IMR-90 (cell line): ENCODE measurements around the gene KLC3. TPM values are rescaled to one million over a fixed set of nuclear protein-coding genes. Genes with fewer than 3 reads are reported as not detected.

Source experiments
- ATAC-seq: fragments of 200-7000 bp; cut with Tn5 transposase; 2 replicates; pipeline ENCODE4 v1.9.1; 2020; ENCODE audit warnings: low read depth, mild to moderate bottlenecking, moderate library complexity
- Bru-seq: library from RNA; stranded (reverse); fragments of 400-500 nt; gene quantifications from one replicate; lab custom pipeline; 2021; lab: Mats Ljungman, UMichigan
- BruChase-seq, 2 experiments: library from RNA; stranded (reverse); fragments of 400-500 nt; gene quantifications; one replicate each; lab custom pipeline; 2021; lab: Mats Ljungman, UMichigan
- BruUV-seq: library from RNA; stranded (reverse); fragments of 400-500 nt; replicated peaks from 2 replicates; lab custom pipeline; 2021; lab: Mats Ljungman, UMichigan
- CTCF ChIA-PET: fragments of 300-600 bp; formaldehyde crosslinking; extraction: SDS; loops from one replicate; lab custom pipeline; 2021; ENCODE audit warnings: antibody characterized with exemption; lab: Yijun Ruan, JAX
- POLR2A ChIA-PET: fragments of 300-600 bp; sonication (Branson Sonifier 250); formaldehyde crosslinking; loops from one replicate; lab custom pipeline; 2022; ENCODE audit warnings: antibody characterized with exemption; ENCODE audit not compliant: unreplicated experiment; lab: Charles Lee
- DNase-seq: peaks from one replicate; pipeline ENCODE4 v3.0.0; 2013
- H2AFZ ChIP-seq: replicated peaks from 2 replicates; pipeline ENCODE3; 2013; ENCODE audit warnings: low read length, mild to moderate bottlenecking; ENCODE audit not compliant: poor library complexity
- H2AK5ac ChIP-seq: 2 replicates; pipeline ENCODE4 v1.6.1; 2013; ENCODE audit warnings: low read depth, low read length, inconsistent platforms
- H2AK9ac ChIP-seq: replicated peaks from 2 replicates; pipeline ENCODE3; 2013; ENCODE audit warnings: mild to moderate bottlenecking, low read depth, low read length, moderate library complexity; ENCODE audit not compliant: poor library complexity
- H2BK120ac ChIP-seq: 2 replicates; pipeline ENCODE4 v1.6.1; 2013; ENCODE audit warnings: low read depth, low read length, inconsistent platforms
- H2BK15ac ChIP-seq: 3 replicates; pipeline ENCODE4 v1.6.1; 2013; ENCODE audit warnings: low read depth, low read length, inconsistent platforms
- H2BK20ac ChIP-seq: 2 replicates; pipeline ENCODE4 v1.6.1; 2013; ENCODE audit warnings: low read depth, mild to moderate bottlenecking, inconsistent platforms, low read length, moderate library complexity
- H2BK5ac ChIP-seq: 2 replicates; pipeline ENCODE4 v1.6.1; 2013; ENCODE audit warnings: mild to moderate bottlenecking, low read depth, low read length, inconsistent platforms; ENCODE audit not compliant: poor library complexity, severe bottlenecking
- H3K14ac ChIP-seq: replicated peaks from 2 replicates; pipeline ENCODE4 v1.6.1; 2013; ENCODE audit warnings: low read depth, low read length, inconsistent platforms
- H3K18ac ChIP-seq: 2 replicates; pipeline ENCODE4 v1.6.1; 2013; ENCODE audit warnings: low read depth, low read length, control low read depth
- H3K23ac ChIP-seq: 2 replicates; pipeline ENCODE4 v1.6.1; 2013; ENCODE audit warnings: low read depth, low read length, inconsistent platforms
- H3K27ac ChIP-seq: 2 replicates; pipeline ENCODE4 v1.5.1; 2013; ENCODE audit warnings: mild to moderate bottlenecking, control low read depth, low read length; ENCODE audit not compliant: insufficient read depth
- H3K27me3 ChIP-seq: 2 replicates; pipeline ENCODE4 v1.6.1; 2013; ENCODE audit warnings: low read length; ENCODE audit not compliant: control insufficient read depth, insufficient read depth
- H3K36me3 ChIP-seq: 2 replicates; pipeline ENCODE4 v1.6.1; 2013; ENCODE audit warnings: low read length, mixed read lengths; ENCODE audit not compliant: control insufficient read depth, insufficient read depth
- H3K4ac ChIP-seq: 2 replicates; pipeline ENCODE4 v1.6.1; 2013; ENCODE audit warnings: low read depth, low read length, inconsistent platforms
- H3K4me1 ChIP-seq: 2 replicates; pipeline ENCODE4 v1.6.1; 2013; ENCODE audit warnings: low read length, mixed read lengths; ENCODE audit not compliant: control insufficient read depth, insufficient read depth
- H3K4me2 ChIP-seq: 2 replicates; pipeline ENCODE4 v1.6.1; 2013; ENCODE audit warnings: low read depth, mild to moderate bottlenecking, control low read depth, low read length, moderate library complexity
- H3K4me3 ChIP-seq: 2 replicates; pipeline ENCODE4 v1.5.1; 2013; ENCODE audit warnings: low read depth, mild to moderate bottlenecking, control low read depth, low read length, moderate library complexity; ENCODE audit not compliant: insufficient read depth
- H3K56ac ChIP-seq: 2 replicates; pipeline ENCODE4 v1.6.1; 2013; ENCODE audit warnings: low read length, inconsistent platforms; ENCODE audit not compliant: insufficient read depth; ENCODE audit errors: extremely low read depth
- H3K79me1 ChIP-seq, 2 experiments: 2 replicates each; pipeline ENCODE4 v1.6.1; 2013; ENCODE audit warnings: low read length in 2 of 2, inconsistent platforms in 1 of 2, low read depth in 1 of 2
- H3K9ac ChIP-seq: 2 replicates; pipeline ENCODE4 v1.6.1; 2013; ENCODE audit warnings: low read depth, low read length, control low read depth
- H3K9me1 ChIP-seq: 2 replicates; pipeline ENCODE4 v1.6.1; 2013; ENCODE audit warnings: low read length, inconsistent platforms; ENCODE audit not compliant: insufficient read depth
- H3K9me3 ChIP-seq: 2 replicates; pipeline ENCODE4 v1.6.1; 2013; ENCODE audit warnings: low read length; ENCODE audit not compliant: control insufficient read depth, insufficient read depth
- H4K20me1 ChIP-seq: 2 replicates; pipeline ENCODE4 v1.6.1; 2013; ENCODE audit warnings: low read length, inconsistent platforms; ENCODE audit not compliant: insufficient read depth
- H4K5ac ChIP-seq: 2 replicates; pipeline ENCODE4 v1.6.1; 2013; ENCODE audit warnings: mild to moderate bottlenecking, low read depth, low read length, control low read depth
- H4K8ac ChIP-seq, 2 experiments: 2 replicates each; pipeline ENCODE4 v1.6.1; 2013; ENCODE audit warnings: low read depth in 2 of 2, low read length in 2 of 2, control low read depth in 1 of 2, inconsistent platforms in 1 of 2
- H4K91ac ChIP-seq: 2 replicates; pipeline ENCODE4 v1.6.1; 2013; ENCODE audit warnings: low read depth, low read length, inconsistent platforms; ENCODE audit not compliant: insufficient read depth
- BHLHE40 ChIP-seq: fragments of 150-350 bp; IDR thresholded peaks from 2 replicates; pipeline ENCODE4 v1.6.1; 2016; ENCODE audit warnings: mild to moderate bottlenecking, low read depth, low read length
- CEBPB ChIP-seq: IDR thresholded peaks from 2 replicates; pipeline ENCODE4 v1.6.1; 2012; ENCODE audit warnings: low read depth, low read length, improper control_type of control experiment
- CHD1 ChIP-seq: IDR thresholded peaks from 2 replicates; pipeline ENCODE4 v1.6.1; 2012; ENCODE audit warnings: low read depth, low read length, improper control_type of control experiment
- CTCF ChIP-seq: conservative IDR thresholded peaks from 2 replicates; pipeline ENCODE4 v1.5.1; 2012; ENCODE audit warnings: mild to moderate bottlenecking, low read depth, low read length, improper control_type of control experiment
- ELK1 ChIP-seq: fragments of 150-350 bp; IDR thresholded peaks from 2 replicates; pipeline ENCODE4 v1.6.1; 2016; ENCODE audit warnings: low read depth, mild to moderate bottlenecking, low read length, moderate library complexity, borderline replicate concordance
- FOS ChIP-seq: fragments of 150-350 bp; IDR thresholded peaks from 2 replicates; pipeline ENCODE4 v1.6.1; 2016; ENCODE audit warnings: low read depth, low read length
- MAFK ChIP-seq: IDR thresholded peaks from 2 replicates; pipeline ENCODE4 v1.6.1; 2012; ENCODE audit warnings: low read depth, low read length, improper control_type of control experiment
- MAZ ChIP-seq: IDR thresholded peaks from 2 replicates; pipeline ENCODE4 v1.6.1; 2012; ENCODE audit warnings: low read depth, mild to moderate bottlenecking, low read length, improper control_type of control experiment, moderate library complexity, borderline replicate concordance
- MXI1 ChIP-seq: IDR thresholded peaks from 2 replicates; pipeline ENCODE4 v1.6.1; 2012; ENCODE audit warnings: low read depth, mild to moderate bottlenecking, low read length, moderate library complexity, borderline replicate concordance
- NFE2L2 ChIP-seq: fragments of 150-350 bp; IDR thresholded peaks from 2 replicates; pipeline ENCODE4 v1.6.1; 2016; ENCODE audit warnings: low read depth, mild to moderate bottlenecking, low read length
- POLR2A ChIP-seq: IDR thresholded peaks from 2 replicates; pipeline ENCODE4 v1.6.1; 2012; ENCODE audit warnings: mild to moderate bottlenecking, low read depth, low read length
- RAD21 ChIP-seq: IDR thresholded peaks from 2 replicates; pipeline ENCODE4 v1.6.1; 2012; ENCODE audit warnings: low read length, improper control_type of control experiment
- RFX5 ChIP-seq: IDR thresholded peaks from 2 replicates; pipeline ENCODE4 v1.8.0; 2012; ENCODE audit warnings: low read depth, mild to moderate bottlenecking, low read length, moderate library complexity
- SMC3 ChIP-seq: fragments of 150-350 bp; IDR thresholded peaks from 2 replicates; pipeline ENCODE4 v1.6.1; 2016; ENCODE audit warnings: low read depth, mild to moderate bottlenecking, antibody characterized with exemption, low read length, moderate library complexity
- WGBS, 2 experiments: methylation state at CpG; one replicate each; pipeline versions ENCODE4 v1.1.5 to v1.1.7; 2013; ENCODE audit warnings: missing lambda C conversion rate in 2 of 2; ENCODE audit not compliant: insufficient read length in 1 of 2; ENCODE audit errors: extremely low coverage in 2 of 2; 5-methylcytosine and 5-hydroxymethylcytosine counted together
- dilution Hi-C: fragments of 300-500 bp; cut with HindIII; formaldehyde crosslinking; loops from one replicate; pipeline ENCODE4 v1.14.3; 2018; ENCODE audit warnings: low sequenced_read_pairs; ENCODE audit not compliant: unreplicated experiment
- in situ Hi-C: fragments of 300-500 bp; cut with MboI; formaldehyde crosslinking; loops from 3 replicates; pipeline ENCODE4 v1.14.3; 2019; ENCODE audit warnings: low sequenced_read_pairs, inconsistent platforms, mixed read lengths
- intact Hi-C: fragments of 100-400 bp; cut with micrococcal nuclease; formaldehyde crosslinking; loops from 2 replicates; pipeline ENCODE4 v1.10.0; 2022
- long read RNA-seq: library from polyadenylated mRNA; unstranded; transcript quantifications from one replicate; pipeline ENCODE4 v2.0.0, GENCODE V29; 2021; ENCODE audit not compliant: unreplicated experiment
- polyA plus RNA-seq, 3 experiments: library from polyadenylated mRNA; depleted of rRNA; stranded (reverse); fragments of >200 nt; gene quantifications; 2 replicates each; pipeline ENCODE4 v1.2.3, GENCODE V29; 2012; ENCODE audit warnings: low replicate concordance in 1 of 3
- total RNA-seq: library from RNA; depleted of rRNA; stranded (reverse); fragments of >200 nt; gene quantifications from 2 replicates; pipeline ENCODE4 v1.2.3, GENCODE V29; 2012; rRNA removed

The KLC3 gene
- total RNA-seq (under 0.01 and 0.18 TPM in 2 replicates), polyA plus RNA-seq (2012; rRNA removed) (0.09 and 0.14 TPM in 2 replicates), Bru-seq, nascent RNA (not detected), BruChase-seq, experiment 1, labeled RNA remaining after a 6-hour chase (percentile 22 among the genes with signal in this experiment), BruChase-seq, experiment 2, labeled RNA remaining after a 2-hour chase (percentile 11 among the genes with signal in this experiment)
- polyA plus RNA-seq (2012; cell fraction: cytosol; rRNA removed): 0.19 and 0.22 TPM in 2 replicates
- polyA plus RNA-seq (2012; cell fraction: nucleus; rRNA removed; ENCODE audit: low replicate concordance): 0.11 and 0.24 TPM in 2 replicates
- long read RNA-seq: 0 reads

- no peak within 1 kb of the TSS for H3K27ac ChIP-seq
- dilution Hi-C loops (no loop called here), intact Hi-C loops (no loop called here), in situ Hi-C loops (no loop called here)
- no peak within 1 kb of the TSS for H2BK15ac ChIP-seq
- H3K9me3 ChIP-seq: no peaks in the 10 kb centered on the region
- CTCF ChIA-PET: no interaction called here
- H3K36me3 ChIP-seq: no peaks in the 10 kb centered on the region
- no peak within 1 kb of the TSS for H3K18ac ChIP-seq
- H3K56ac ChIP-seq: no peak within 1 kb of the TSS
- H2AFZ ChIP-seq: peak within 1 kb of the TSS; percentile 47
- H3K9ac ChIP-seq: no peak within 1 kb of the TSS
- H3K23ac ChIP-seq: no peak within 1 kb of the TSS; the same call in 1 of the 2 replicates
- no peaks in the 10 kb centered on the region for H4K20me1 ChIP-seq
- ATAC-seq: no peak
- H2AK5ac ChIP-seq: no peak within 1 kb of the TSS
- H3K4ac ChIP-seq: no peak within 1 kb of the TSS
- H4K5ac ChIP-seq: no peak within 1 kb of the TSS
- no peak within 1 kb of the TSS for H3K14ac ChIP-seq
- H3K4me3 ChIP-seq: no peak within 1 kb of the TSS
- no TSS peak for BruUV-seq
- no peak within 1 kb of the TSS for H4K91ac ChIP-seq
- H3K4me1 ChIP-seq: no peaks in the 10 kb centered on the region
- H3K9me1 ChIP-seq: no peaks in the 10 kb centered on the region
- H2BK5ac ChIP-seq: no peak within 1 kb of the TSS
- DNase-seq: no peak
- POLR2A ChIA-PET: no interaction called here
- no peak within 1 kb of the TSS for H2AK9ac ChIP-seq
- no peak within 1 kb of the TSS for H2BK120ac ChIP-seq
- no peak within 1 kb of the TSS for H2BK20ac ChIP-seq
- H3K4me2 ChIP-seq: no peak within 1 kb of the TSS
- no peaks in the 10 kb centered on the region for H3K79me1 ChIP-seq
- H3K27me3 ChIP-seq: peaks cover 17% of the 10 kb centered on the region
- WGBS, 2 experiments: 9% methylated on average over 17 of the region's 50 CpGs; no CpG with 5 or more reads in 1 of the 2 experiments
- H4K8ac ChIP-seq: no peak within 1 kb of the TSS
- TF ChIP-seq MXI1 (no peak), BHLHE40 (no peak), NFE2L2 (no peak), ELK1 (no peak), CEBPB (no peak), RFX5 (no peak), CHD1 (no peak), SMC3 (no peak), RAD21 (no peak), CTCF (no peak), FOS (no peak), MAFK (no peak), MAZ (no peak), POLR2A (no peak)
These were observed at the start of gene KLC3 for GRCh38 chr19:45340232-45340898. Gene KLC3, plus strand, starts transcription at chr19:45340750. Its CDS starts 4,792 bp downstream, at chr19:45345542.
